DND-41 (cell line): ENCODE results near the gene NPC2.

ENCODE experiments used
- EZH2 ChIP-seq: IDR thresholded peaks from 3 replicates; pipeline ENCODE4 v1.6.1; 2012; ENCODE audit warnings: borderline replicate concordance, low read depth, mild to moderate bottlenecking, moderate library complexity, low read length, inconsistent platforms; ENCODE audit not compliant: severe bottlenecking
- TF ChIP-seq, protein P1 (sequence below): IDR thresholded peaks from 2 replicates; pipeline ENCODE4 v1.5.1; 2012; ENCODE audit warnings: borderline replicate concordance, low read length, moderate library complexity, mild to moderate bottlenecking; ENCODE audit not compliant: poor library complexity, severe bottlenecking; ENCODE audit errors: extremely low read depth

DNA sequence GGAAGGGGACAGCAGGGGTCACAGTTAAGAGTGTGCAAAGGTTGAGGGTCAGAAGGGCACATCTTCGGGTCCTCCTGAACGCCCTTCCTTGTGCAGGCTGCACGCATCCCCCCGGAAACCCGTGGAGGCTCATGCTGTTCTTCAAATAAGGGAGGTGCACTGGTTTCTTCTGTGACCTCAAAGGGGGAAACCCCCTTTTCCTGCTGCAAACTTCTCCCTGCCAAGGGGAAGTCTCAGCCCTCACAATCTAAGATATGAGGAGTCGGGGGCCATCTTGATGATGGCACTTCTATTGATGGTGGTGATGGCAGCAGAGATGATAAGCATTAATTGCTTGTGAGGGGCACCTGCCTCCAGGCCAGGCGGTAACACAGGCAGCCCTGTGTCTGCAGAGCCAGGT is 40.5 kb upstream of the NPC2 start:
- no peak for TF ChIP-seq EZH2
- TF ChIP-seq, protein P1, sequence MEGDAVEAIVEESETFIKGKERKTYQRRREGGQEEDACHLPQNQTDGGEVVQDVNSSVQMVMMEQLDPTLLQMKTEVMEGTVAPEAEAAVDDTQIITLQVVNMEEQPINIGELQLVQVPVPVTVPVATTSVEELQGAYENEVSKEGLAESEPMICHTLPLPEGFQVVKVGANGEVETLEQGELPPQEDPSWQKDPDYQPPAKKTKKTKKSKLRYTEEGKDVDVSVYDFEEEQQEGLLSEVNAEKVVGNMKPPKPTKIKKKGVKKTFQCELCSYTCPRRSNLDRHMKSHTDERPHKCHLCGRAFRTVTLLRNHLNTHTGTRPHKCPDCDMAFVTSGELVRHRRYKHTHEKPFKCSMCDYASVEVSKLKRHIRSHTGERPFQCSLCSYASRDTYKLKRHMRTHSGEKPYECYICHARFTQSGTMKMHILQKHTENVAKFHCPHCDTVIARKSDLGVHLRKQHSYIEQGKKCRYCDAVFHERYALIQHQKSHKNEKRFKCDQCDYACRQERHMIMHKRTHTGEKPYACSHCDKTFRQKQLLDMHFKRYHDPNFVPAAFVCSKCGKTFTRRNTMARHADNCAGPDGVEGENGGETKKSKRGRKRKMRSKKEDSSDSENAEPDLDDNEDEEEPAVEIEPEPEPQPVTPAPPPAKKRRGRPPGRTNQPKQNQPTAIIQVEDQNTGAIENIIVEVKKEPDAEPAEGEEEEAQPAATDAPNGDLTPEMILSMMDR, result no peak
